Measurements from ENCODE around the gene MT1F. TPM values are rescaled to one million over a fixed set of nuclear protein-coding genes. Genes with fewer than 3 reads are reported as not detected.

The MT1F gene
- polyA plus RNA-seq, 1 donor (not counting 4 experiments of a cell fraction or from before 2014, with no cell fraction given), result 2.3 TPM

- DNase-seq (ENCODE audit: low read depth, low spot score) (no peak), FAIRE-seq (no peak)
- no peaks in the 10 kb centered on the region for H3K9me3 ChIP-seq (ENCODE audit: control insufficient read depth, low read depth, low read length)
These were observed 642 bp downstream of the MT1F start for GRCh38 chr16:56658327-56658875.

GRCh38 chr16:56662357-56663354 lies 4.9 kb downstream of the MT1F start:
- H3K36me3 ChIP-seq (ENCODE audit: control insufficient read depth in 2 of 2, extremely low read depth in 1 of 2, insufficient read depth in 2 of 2, low read length in 2 of 2), result no peaks in the 10 kb centered on the region
- no peak overlapping the region for H3K4me3 ChIP-seq (ENCODE audit: control insufficient read depth in 2 of 3, extremely low read depth in 1 of 3, insufficient read depth in 2 of 3, low read depth in 1 of 3, low read length in 3 of 3)
- no peak for TF ChIP-seq EZH2 (IDR thresholded peaks at IDR 0.05; ENCODE audit: low read length)
- TF ChIP-seq CTCF (optimal IDR thresholded peaks at IDR 0.05 in 1 of 3, IDR thresholded peaks at IDR 0.05 in 1 of 3, conservative IDR thresholded peaks at IDR 0.05 in 1 of 3; ENCODE audit: extremely low read depth in 1 of 3, insufficient read depth in 2 of 3, low read length in 3 of 3), result no peak
- H3K4me2 ChIP-seq (ENCODE audit: control insufficient read depth, extremely low read depth, insufficient read depth, low read depth, low read length), result no peak overlapping the region
- H3K9me1 ChIP-seq (ENCODE audit: control insufficient read depth, extremely low read depth, insufficient read depth, low read length), result no peaks in the 10 kb centered on the region
- no peak overlapping the region for H3K27ac ChIP-seq (ENCODE audit: control insufficient read depth, insufficient read depth, low read length)
- dilution Hi-C loops (cut with MboI; ENCODE audit: extremely low pct_ligation_motif_present, low sequenced_read_pairs), result no loop called here
- H3K9me3 ChIP-seq (ENCODE audit: control insufficient read depth, low read depth, low read length), result no peaks in the 10 kb centered on the region
- DNase-seq (ENCODE audit: low read depth, low spot score), result no peak
- H4K20me1 ChIP-seq (ENCODE audit: control insufficient read depth, extremely low read depth, insufficient read depth, low read length), result no peaks in the 10 kb centered on the region
- H2AFZ ChIP-seq (ENCODE audit: control insufficient read depth, low read length), result peak overlapping the region; percentile 8
- H3K27me3 ChIP-seq (ENCODE audit: control insufficient read depth, extremely low read depth, insufficient read depth, low read length), result peaks cover 34% of the 10 kb centered on the region
- H3K4me1 ChIP-seq (ENCODE audit: control insufficient read depth, extremely low read depth, insufficient read depth, low read length), result peaks cover 6% of the 10 kb centered on the region
- no peaks in the 10 kb centered on the region for H3K79me2 ChIP-seq (ENCODE audit: control insufficient read depth, insufficient read depth, low read length)
- no peak overlapping the region for H3K9ac ChIP-seq (ENCODE audit: control insufficient read depth, extremely low read depth, insufficient read depth, low read length)
- FAIRE-seq, result no peak

More at GRCh38 chr16:56658327-56658875, 642 bp downstream of the MT1F start:
- Histone ChIP-seq H4K20me1 (ENCODE audit: control insufficient read depth, extremely low read depth, insufficient read depth, low read length) (no peaks in the 10 kb centered on the region), H3K36me3 (ENCODE audit: control insufficient read depth in 2 of 2, extremely low read depth in 1 of 2, insufficient read depth in 2 of 2, low read length in 2 of 2) (no peaks in the 10 kb centered on the region), H3K4me1 (ENCODE audit: control insufficient read depth, extremely low read depth, insufficient read depth, low read length) (peaks cover 6% of the 10 kb centered on the region), H2AFZ (ENCODE audit: control insufficient read depth, low read length) (peak overlapping the region; percentile 81), H3K4me2 (ENCODE audit: control insufficient read depth, extremely low read depth, insufficient read depth, low read depth, low read length) (peak overlapping the region; percentile 79), H3K9me1 (ENCODE audit: control insufficient read depth, extremely low read depth, insufficient read depth, low read length) (no peaks in the 10 kb centered on the region), H3K27me3 (ENCODE audit: control insufficient read depth, extremely low read depth, insufficient read depth, low read length) (peaks cover 26% of the 10 kb centered on the region), H3K79me2 (ENCODE audit: control insufficient read depth, insufficient read depth, low read length) (no peaks in the 10 kb centered on the region), H3K4me3 (ENCODE audit: control insufficient read depth in 2 of 3, extremely low read depth in 1 of 3, insufficient read depth in 2 of 3, low read depth in 1 of 3, low read length in 3 of 3) (peak overlapping the region; percentile 55 to 65 (median 59)), H3K27ac (ENCODE audit: control insufficient read depth, insufficient read depth, low read length) (no peak overlapping the region), H3K9ac (ENCODE audit: control insufficient read depth, extremely low read depth, insufficient read depth, low read length) (peak overlapping the region; percentile 43)
- TF ChIP-seq EZH2 (IDR thresholded peaks at IDR 0.05; ENCODE audit: low read length), result no peak
- TF ChIP-seq CTCF (optimal IDR thresholded peaks at IDR 0.05 in 1 of 3, IDR thresholded peaks at IDR 0.05 in 1 of 3, conservative IDR thresholded peaks at IDR 0.05 in 1 of 3; ENCODE audit: extremely low read depth in 1 of 3, insufficient read depth in 2 of 3, low read length in 3 of 3), result no peak
- dilution Hi-C loops (cut with MboI; ENCODE audit: extremely low pct_ligation_motif_present, low sequenced_read_pairs), result no loop called here
